T-helper 2 cell treated with Interferon-gamma antibody and Interleukin-4, amounts not matched to agents 5 μg/mL and 100 μg/mL, for 36 hours (primary cell): ENCODE data around the gene NAPA.

ENCODE experiments used
- DNase-seq: peaks from one replicate; pipeline ENCODE4 v3.0.0; 2021; ENCODE audit warnings: low spot score
- H3K27ac Mint-ChIP-seq: one replicate; pipeline ENCODE4 v1.8.0; 2021; ENCODE audit warnings: mild to moderate bottlenecking, mixed read lengths
- H3K27me3 Mint-ChIP-seq: one replicate; pipeline ENCODE4 v1.8.0; 2021; ENCODE audit warnings: low read depth, mixed read lengths
- H3K36me3 Mint-ChIP-seq: one replicate; pipeline ENCODE4 v1.8.0; 2021; ENCODE audit warnings: low read depth, mixed read lengths
- H3K4me1 Mint-ChIP-seq: one replicate; pipeline ENCODE4 v1.8.0; 2021; ENCODE audit warnings: low read depth, mixed read lengths
- H3K4me3 Mint-ChIP-seq: one replicate; pipeline ENCODE4 v1.8.0; 2022; ENCODE audit warnings: mild to moderate bottlenecking, moderate library complexity, mixed read lengths
- H3K9me3 Mint-ChIP-seq: one replicate; pipeline ENCODE4 v1.8.0; 2021; ENCODE audit warnings: mixed read lengths

NAPA gene

GRCh38 chr19:47539747-47540311 lies 25.0 kb upstream of the NAPA start:
- H3K4me1 Mint-ChIP-seq: peaks cover 11% of the 10 kb centered on the region
- no peak for DNase-seq
- no peak overlapping the region for H3K4me3 Mint-ChIP-seq
- peaks cover 11% of the 10 kb centered on the region for H3K27me3 Mint-ChIP-seq
- H3K9me3 Mint-ChIP-seq: no peaks in the 10 kb centered on the region
- peak overlapping the region; percentile 42 for H3K27ac Mint-ChIP-seq
- no peaks in the 10 kb centered on the region for H3K36me3 Mint-ChIP-seq

- H3K9me3 Mint-ChIP-seq: no peaks in the 10 kb centered on the region
- DNase-seq: no peak
- no peak overlapping the region for H3K27ac Mint-ChIP-seq
- H3K27me3 Mint-ChIP-seq: peaks cover 3% of the 10 kb centered on the region
- no peaks in the 10 kb centered on the region for H3K36me3 Mint-ChIP-seq
- no peak overlapping the region for H3K4me3 Mint-ChIP-seq
- peaks cover 11% of the 10 kb centered on the region for H3K4me1 Mint-ChIP-seq
These were observed 23.9 kb upstream of the NAPA start for GRCh38 chr19:47538812-47539211.

- Mint-ChIP-seq H3K36me3 (no peaks in the 10 kb centered on the region), H3K27ac (no peak overlapping the region), H3K9me3 (no peaks in the 10 kb centered on the region), H3K4me1 (peaks cover 11% of the 10 kb centered on the region), H3K27me3 (no peaks in the 10 kb centered on the region), H3K4me3 (no peak overlapping the region)
- DNase-seq: no peak
These were observed 22.6 kb upstream of the NAPA start for GRCh38 chr19:47537493-47537892.

- Mint-ChIP-seq H3K36me3 (no peaks in the 10 kb centered on the region), H3K27ac (no peak overlapping the region), H3K4me3 (no peak overlapping the region), H3K27me3 (peaks cover 2% of the 10 kb centered on the region), H3K9me3 (no peaks in the 10 kb centered on the region), H3K4me1 (no peaks in the 10 kb centered on the region)
- no peak for DNase-seq
These were observed 19.8 kb upstream of the NAPA start for GRCh38 chr19:47534628-47535027.

GRCh38 chr19:47531640-47532387 lies 17.0 kb upstream of the NAPA start:
- DNase-seq: no peak
- H3K27ac Mint-ChIP-seq: no peak overlapping the region
- no peaks in the 10 kb centered on the region for H3K4me1 Mint-ChIP-seq
- H3K27me3 Mint-ChIP-seq: peaks cover 2% of the 10 kb centered on the region
- H3K9me3 Mint-ChIP-seq: no peaks in the 10 kb centered on the region
- no peak overlapping the region for H3K4me3 Mint-ChIP-seq
- no peaks in the 10 kb centered on the region for H3K36me3 Mint-ChIP-seq

GRCh38 chr19:47529018-47529742 lies 14.3 kb upstream of the NAPA start:
- no peak overlapping the region for H3K4me3 Mint-ChIP-seq
- H3K36me3 Mint-ChIP-seq: no peaks in the 10 kb centered on the region
- no peak overlapping the region for H3K27ac Mint-ChIP-seq
- H3K4me1 Mint-ChIP-seq: no peaks in the 10 kb centered on the region
- no peaks in the 10 kb centered on the region for H3K9me3 Mint-ChIP-seq
- peaks cover 6% of the 10 kb centered on the region for H3K27me3 Mint-ChIP-seq
- DNase-seq: no peak

GRCh38 chr19:47526798-47527197 lies 11.9 kb upstream of the NAPA start:
- Mint-ChIP-seq H3K27ac (no peak overlapping the region), H3K27me3 (peaks cover 15% of the 10 kb centered on the region)

GRCh38 chr19:47523473-47523872 lies 8.6 kb upstream of the NAPA start:
- Mint-ChIP-seq H3K4me3 (no peak overlapping the region), H3K36me3 (no peaks in the 10 kb centered on the region), H3K27me3 (peaks cover 13% of the 10 kb centered on the region), H3K27ac (no peak overlapping the region), H3K9me3 (no peaks in the 10 kb centered on the region), H3K4me1 (peaks cover 26% of the 10 kb centered on the region)
- no peak for DNase-seq

More at GRCh38 chr19:47526798-47527197, 11.9 kb upstream of the NAPA start:
- Mint-ChIP-seq H3K36me3 (no peaks in the 10 kb centered on the region), H3K9me3 (no peaks in the 10 kb centered on the region), H3K4me3 (no peak overlapping the region), H3K4me1 (peaks cover 8% of the 10 kb centered on the region)
- no peak for DNase-seq

GRCh38 chr19:47521473-47522180 lies 6.8 kb upstream of the NAPA start:
- Mint-ChIP-seq H3K27ac (no peak overlapping the region), H3K27me3 (peaks cover 12% of the 10 kb centered on the region), H3K36me3 (no peaks in the 10 kb centered on the region), H3K4me1 (peaks cover 42% of the 10 kb centered on the region), H3K9me3 (no peaks in the 10 kb centered on the region), H3K4me3 (peak overlapping the region; percentile 40)
- no peak for DNase-seq

- DNase-seq: no peak
- Mint-ChIP-seq H3K9me3 (no peaks in the 10 kb centered on the region), H3K4me3 (no peak overlapping the region), H3K27me3 (peaks cover 9% of the 10 kb centered on the region), H3K4me1 (peaks cover 49% of the 10 kb centered on the region), H3K27ac (no peak overlapping the region), H3K36me3 (no peaks in the 10 kb centered on the region)
These were observed 6.0 kb upstream of the NAPA start for GRCh38 chr19:47520839-47521238.

GRCh38 chr19:47520343-47520806 lies 5.5 kb upstream of the NAPA start:
- Mint-ChIP-seq H3K27ac (no peak overlapping the region), H3K4me1 (peaks cover 49% of the 10 kb centered on the region), H3K4me3 (no peak overlapping the region), H3K9me3 (no peaks in the 10 kb centered on the region), H3K27me3 (peaks cover 9% of the 10 kb centered on the region), H3K36me3 (no peaks in the 10 kb centered on the region)
- DNase-seq: no peak

- Mint-ChIP-seq H3K27ac (peak overlapping the region; percentile 60), H3K36me3 (peaks cover 4% of the 10 kb centered on the region), H3K4me1 (peaks cover 51% of the 10 kb centered on the region), H3K4me3 (no peak overlapping the region), H3K27me3 (peaks cover 6% of the 10 kb centered on the region), H3K9me3 (no peaks in the 10 kb centered on the region)
- DNase-seq: no peak
These were observed 4.0 kb upstream of the NAPA start for GRCh38 chr19:47518854-47519253.

- peak overlapping the region; percentile 63 for H3K4me3 Mint-ChIP-seq
- peak overlapping the region; percentile 75 for H3K27ac Mint-ChIP-seq
- peaks cover 4% of the 10 kb centered on the region for H3K36me3 Mint-ChIP-seq
- peaks cover 53% of the 10 kb centered on the region for H3K4me1 Mint-ChIP-seq
- DNase-seq: peak; percentile 69
- H3K27me3 Mint-ChIP-seq: no peaks in the 10 kb centered on the region
- H3K9me3 Mint-ChIP-seq: no peaks in the 10 kb centered on the region
These were observed 3.3 kb upstream of the NAPA start for GRCh38 chr19:47518139-47518538.
